ENCODE data around the gene DNAJC5G. TPM values are rescaled to one million over a fixed set of nuclear protein-coding genes. Genes with fewer than 3 reads are reported as not detected.

The DNAJC5G gene
- total RNA-seq, 4 donors from 2014 or later, result not detected

DNA sequence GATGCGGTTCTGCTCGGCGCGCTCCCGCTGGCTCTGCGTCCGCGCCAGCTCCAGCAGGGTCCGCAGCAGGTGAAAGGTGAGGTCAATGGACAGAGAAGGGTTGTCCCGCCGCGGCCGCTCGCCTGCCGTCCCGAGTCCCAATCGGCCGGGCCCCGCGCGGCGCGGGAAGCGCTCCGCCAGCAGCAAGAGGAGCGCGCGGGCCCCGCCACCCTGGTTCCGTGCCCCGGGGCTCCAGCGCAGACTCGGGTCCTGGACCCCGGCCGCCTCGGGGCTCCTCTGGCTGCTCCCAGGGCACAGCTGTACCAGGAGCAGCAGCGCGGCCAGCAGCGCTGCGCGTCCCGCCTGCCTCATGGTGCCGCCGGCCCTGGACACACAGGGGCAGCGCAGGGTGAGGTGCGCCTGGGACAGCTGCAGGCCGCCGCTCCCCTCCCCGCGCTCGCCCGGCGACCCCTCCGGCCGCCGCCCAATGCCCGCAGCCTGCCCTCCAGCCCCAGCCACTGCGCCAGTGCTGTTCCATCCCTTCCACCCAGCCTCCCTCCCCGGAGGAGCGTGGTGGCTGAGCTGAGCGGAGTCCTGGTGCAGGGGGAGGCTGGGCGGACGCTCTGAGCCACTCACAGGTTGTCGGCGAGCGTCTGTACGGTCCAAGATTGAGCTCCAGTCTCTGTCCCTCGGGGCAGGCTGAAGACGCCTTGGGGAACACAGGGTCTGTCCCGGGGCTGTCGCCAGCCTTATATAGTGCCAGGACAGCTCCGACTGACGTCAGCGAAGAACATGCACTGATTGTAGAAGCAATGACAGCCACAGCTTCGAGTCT, 32.5 kb downstream of the DNAJC5G start:
- intact Hi-C loops (cut with DNase I; ENCODE audit: low total_unique reads), result loop anchor here (5.0 kb wide), 1 partner anchor 135 kb away; no protein-coding TSS in a partner anchor
- Histone ChIP-seq H3K4me3 (no peak overlapping the region), H3K4me1 (peaks cover 0 to 25% (median 21%) of the 10 kb centered on the region in 4 donors), H3K27ac (no peak overlapping the region), H3K27me3 (peaks cover 47% of the 10 kb centered on the region), H3K36me3 (no peaks in the 10 kb centered on the region), H3K9me3 (no peaks in the 10 kb centered on the region)
- DNase-seq, result no peak
- no CpG with 5 or more reads among the region's 75 CpGs for WGBS, 2 donors (ENCODE audit: low coverage in 1 of 2)
- TF ChIP-seq, protein P1, sequence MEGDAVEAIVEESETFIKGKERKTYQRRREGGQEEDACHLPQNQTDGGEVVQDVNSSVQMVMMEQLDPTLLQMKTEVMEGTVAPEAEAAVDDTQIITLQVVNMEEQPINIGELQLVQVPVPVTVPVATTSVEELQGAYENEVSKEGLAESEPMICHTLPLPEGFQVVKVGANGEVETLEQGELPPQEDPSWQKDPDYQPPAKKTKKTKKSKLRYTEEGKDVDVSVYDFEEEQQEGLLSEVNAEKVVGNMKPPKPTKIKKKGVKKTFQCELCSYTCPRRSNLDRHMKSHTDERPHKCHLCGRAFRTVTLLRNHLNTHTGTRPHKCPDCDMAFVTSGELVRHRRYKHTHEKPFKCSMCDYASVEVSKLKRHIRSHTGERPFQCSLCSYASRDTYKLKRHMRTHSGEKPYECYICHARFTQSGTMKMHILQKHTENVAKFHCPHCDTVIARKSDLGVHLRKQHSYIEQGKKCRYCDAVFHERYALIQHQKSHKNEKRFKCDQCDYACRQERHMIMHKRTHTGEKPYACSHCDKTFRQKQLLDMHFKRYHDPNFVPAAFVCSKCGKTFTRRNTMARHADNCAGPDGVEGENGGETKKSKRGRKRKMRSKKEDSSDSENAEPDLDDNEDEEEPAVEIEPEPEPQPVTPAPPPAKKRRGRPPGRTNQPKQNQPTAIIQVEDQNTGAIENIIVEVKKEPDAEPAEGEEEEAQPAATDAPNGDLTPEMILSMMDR (IDR thresholded peaks at IDR 0.05), result no peak
- TF ChIP-seq EP300 (IDR thresholded peaks at IDR 0.05; ENCODE audit: low read depth) (no peak), POLR2AphosphoS5 (IDR thresholded peaks at IDR 0.05) (no peak), POLR2A (IDR thresholded peaks at IDR 0.05) (no peak)
- in situ Hi-C loops (cut with MboI; ENCODE audit: low pct_ligation_motif_present in 1 of 4, low pct_unique_long_range_greater_than_20kb in 1 of 4, low sequenced_read_pairs in 3 of 4), result no loop called here

DNA sequence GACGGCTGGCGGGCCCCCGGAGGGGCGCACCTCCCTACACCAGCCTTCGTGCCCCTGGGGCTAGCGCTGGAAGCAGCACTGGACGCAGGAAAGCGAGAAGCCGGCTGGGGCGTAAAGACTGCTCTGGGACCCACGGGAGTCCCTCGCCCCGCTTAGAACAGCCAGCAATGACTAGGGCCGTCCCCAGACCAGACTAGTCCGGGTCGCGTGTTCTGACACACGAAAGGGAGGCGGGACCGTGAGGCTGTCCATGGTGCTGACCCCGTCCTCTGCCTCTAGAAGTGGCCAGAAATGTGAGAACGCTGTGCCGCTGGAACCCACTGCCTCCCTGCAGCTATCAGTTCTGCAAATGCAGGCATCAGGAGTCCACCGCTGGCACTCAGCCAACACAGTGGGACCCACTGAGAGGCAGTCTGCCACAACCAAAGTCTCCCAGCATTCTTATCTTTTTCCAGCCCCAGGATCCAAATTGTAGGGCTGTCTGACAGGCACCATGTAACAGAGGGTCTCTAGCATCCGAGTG, 33.2 kb downstream of the DNAJC5G start, which contains the start of gene UCN:
TSS of gene UCN (minus strand) at position 87 of the 523 bp plus-strand sequence. CDS start 550 bp downstream, outside the sequence.
- no peak for TF ChIP-seq POLR2AphosphoS5 (IDR thresholded peaks at IDR 0.05)
- TF ChIP-seq EP300 (IDR thresholded peaks at IDR 0.05; ENCODE audit: low read depth), result no peak
- TF ChIP-seq, protein P1 (IDR thresholded peaks at IDR 0.05), result no peak
- TF ChIP-seq POLR2A (IDR thresholded peaks at IDR 0.05), result no peak
- intact Hi-C loops (cut with DNase I; ENCODE audit: low total_unique reads), result loop anchor here (5.0 kb wide), 1 partner anchor 136 kb away; no protein-coding TSS in a partner anchor
- in situ Hi-C loops (cut with MboI; ENCODE audit: low pct_ligation_motif_present in 1 of 4, low pct_unique_long_range_greater_than_20kb in 1 of 4, low sequenced_read_pairs in 3 of 4), result no loop called here
- Histone ChIP-seq H3K9me3 (no peaks in the 10 kb centered on the region), H3K27me3 (peaks cover 47% of the 10 kb centered on the region), H3K4me1 (peaks cover 0 to 22% (median 17%) of the 10 kb centered on the region in 4 donors), H3K27ac (no peak within 1 kb of the TSS), H3K36me3 (no peaks in the 10 kb centered on the region), H3K4me3 (no peak within 1 kb of the TSS)
- no peak for DNase-seq
- 40 to 74% methylated on average over 2 to 24 of the region's 25 CpGs for WGBS, 2 donors (ENCODE audit: low coverage in 1 of 2)

DNA sequence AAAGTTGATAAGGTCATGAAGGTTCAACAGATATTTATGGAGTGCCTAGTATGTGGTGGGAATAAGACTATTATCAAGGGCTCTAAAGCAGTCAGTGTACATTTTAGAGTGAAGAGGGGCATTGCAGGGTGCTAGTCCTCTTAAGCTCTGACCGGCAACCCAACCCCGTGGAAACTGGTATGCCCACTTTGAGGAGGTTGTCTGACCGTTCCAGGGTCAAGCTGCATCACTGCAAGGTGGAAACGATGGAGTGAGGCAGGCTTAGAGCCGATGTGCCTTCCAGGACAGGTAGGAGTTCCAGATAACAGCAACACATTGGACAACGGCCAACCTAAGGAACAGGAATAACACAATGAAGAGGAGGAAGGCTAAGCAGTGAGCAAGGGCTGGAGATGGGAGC, 34.4 kb downstream of the DNAJC5G start:
- H3K4me1 ChIP-seq, result peaks cover 0 to 22% (median 17%) of the 10 kb centered on the region in 4 donors
- H3K36me3 ChIP-seq, result no peaks in the 10 kb centered on the region
- no peak overlapping the region for H3K27ac ChIP-seq
- no peak for TF ChIP-seq POLR2A (IDR thresholded peaks at IDR 0.05)
- intact Hi-C loops (cut with DNase I; ENCODE audit: low total_unique reads), result loop anchor here (5.0 kb wide), 1 partner anchor 137 kb away; no protein-coding TSS in a partner anchor
- H3K27me3 ChIP-seq, result peaks cover 43% of the 10 kb centered on the region
- 87 to 100% methylated on average over 2 to 6 of the region's 6 CpGs for WGBS, 2 donors (ENCODE audit: low coverage in 1 of 2)
- in situ Hi-C loops (cut with MboI; ENCODE audit: low pct_ligation_motif_present in 1 of 4, low pct_unique_long_range_greater_than_20kb in 1 of 4, low sequenced_read_pairs in 3 of 4), result no loop called here
- no peak overlapping the region for H3K4me3 ChIP-seq
- no peak for DNase-seq
- no peaks in the 10 kb centered on the region for H3K9me3 ChIP-seq

DNA sequence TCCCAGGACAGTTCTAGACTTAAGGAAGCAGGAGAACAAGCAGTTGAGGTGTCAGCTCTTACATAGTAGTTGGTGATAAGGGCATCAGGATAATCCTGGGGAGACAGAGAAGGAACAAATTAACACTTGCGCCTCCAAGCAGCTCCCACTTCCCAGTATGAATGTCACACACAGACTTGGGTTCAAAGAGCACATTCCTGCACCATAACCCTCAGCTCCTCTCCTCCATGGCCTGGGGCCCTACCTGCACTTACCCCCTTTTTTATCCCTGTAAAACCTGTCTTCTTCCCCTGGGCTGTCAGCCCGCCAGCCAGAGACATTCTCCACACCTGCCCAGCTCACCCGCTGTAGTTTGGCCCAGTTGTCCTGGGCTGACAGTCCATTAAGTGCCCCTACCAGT, 36.9 kb downstream of the DNAJC5G start:
- intact Hi-C loops (cut with DNase I; ENCODE audit: low total_unique reads), result no loop called here
- in situ Hi-C loops (cut with MboI; ENCODE audit: low pct_ligation_motif_present in 1 of 4, low pct_unique_long_range_greater_than_20kb in 1 of 4, low sequenced_read_pairs in 3 of 4), result no loop called here
- H3K27me3 ChIP-seq, result peaks cover 19% of the 10 kb centered on the region
- WGBS, 2 donors (ENCODE audit: low coverage in 1 of 2), result 95% methylated on average over 3 of the region's 3 CpGs; no CpG with 5 or more reads in 1 of the 2 donors
- no peak overlapping the region for H3K27ac ChIP-seq
- H3K4me1 ChIP-seq, result peaks cover 0 to 12% (median 8%) of the 10 kb centered on the region in 4 donors
- no peak overlapping the region for H3K4me3 ChIP-seq
- H3K36me3 ChIP-seq, result no peaks in the 10 kb centered on the region
- TF ChIP-seq, protein P1 (IDR thresholded peaks at IDR 0.05), result no peak
- H3K9me3 ChIP-seq, result no peaks in the 10 kb centered on the region
- DNase-seq, result no peak
